GM13977 (cell line): Measurements from ENCODE around the gene SRD5A3.

ENCODE experiments used
- DNase-seq: peaks from one replicate; pipeline ENCODE4 v3.0.0; 2012; ENCODE audit warnings: low spot score
- CTCF ChIP-seq: IDR thresholded peaks from 2 replicates; pipeline ENCODE4 v1.5.1; 2012; ENCODE audit warnings: mild to moderate bottlenecking, control low read depth; ENCODE audit not compliant: insufficient read depth; ENCODE audit errors: extremely low read depth, missing control alignments
- in situ Hi-C: fragments of 300-500 bp; cut with MboI; formaldehyde crosslinking; loops from one replicate; pipeline ENCODE4 v1.12.0; 2022; ENCODE audit warnings: low sequenced_read_pairs, low pct_unique_long_range_greater_than_20kb, mixed read lengths, inconsistent platforms; ENCODE audit not compliant: unreplicated experiment

SRD5A3 gene

GRCh38 chr4:55369968-55370367 lies 23.9 kb downstream of the SRD5A3 start:
- TF ChIP-seq CTCF = no peak
- in situ Hi-C loops = no loop called here
- no peak for DNase-seq

- DNase-seq = no peak
- TF ChIP-seq CTCF = no peak
- in situ Hi-C loops = no loop called here
Measured at GRCh38 chr4:55372259-55372658, 26.2 kb downstream of the SRD5A3 start.

GRCh38 chr4:55373461-55373860 lies 27.4 kb downstream of the SRD5A3 start:
- no peak for TF ChIP-seq CTCF
- in situ Hi-C loops = no loop called here
- DNase-seq = no peak

- in situ Hi-C loops = no loop called here
- DNase-seq = no peak
- no peak for TF ChIP-seq CTCF
Measured at GRCh38 chr4:55376698-55377097, 30.7 kb downstream of the SRD5A3 start.

- DNase-seq = no peak
- in situ Hi-C loops = no loop called here
- no peak for TF ChIP-seq CTCF
Measured at GRCh38 chr4:55378617-55379467, 32.8 kb downstream of the SRD5A3 start.

GRCh38 chr4:55380576-55380975 lies 34.5 kb downstream of the SRD5A3 start:
- in situ Hi-C loops = no loop called here
- no peak for TF ChIP-seq CTCF
- DNase-seq = no peak
